ENCODE data around the gene PLA2G2A. TPM values are rescaled to one million over a fixed set of nuclear protein-coding genes. Genes with fewer than 3 reads are reported as not detected.
"Not testable (repeated sequence)": the region's sequence is repeated elsewhere in the genome, so short reads cannot be mapped to it uniquely, and the experiment has no call there.

The PLA2G2A gene, protein sequence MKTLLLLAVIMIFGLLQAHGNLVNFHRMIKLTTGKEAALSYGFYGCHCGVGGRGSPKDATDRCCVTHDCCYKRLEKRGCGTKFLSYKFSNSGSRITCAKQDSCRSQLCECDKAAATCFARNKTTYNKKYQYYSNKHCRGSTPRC
- 3.6 TPM for polyA plus RNA-seq (ENCODE audit: insufficient read length)

DNA sequence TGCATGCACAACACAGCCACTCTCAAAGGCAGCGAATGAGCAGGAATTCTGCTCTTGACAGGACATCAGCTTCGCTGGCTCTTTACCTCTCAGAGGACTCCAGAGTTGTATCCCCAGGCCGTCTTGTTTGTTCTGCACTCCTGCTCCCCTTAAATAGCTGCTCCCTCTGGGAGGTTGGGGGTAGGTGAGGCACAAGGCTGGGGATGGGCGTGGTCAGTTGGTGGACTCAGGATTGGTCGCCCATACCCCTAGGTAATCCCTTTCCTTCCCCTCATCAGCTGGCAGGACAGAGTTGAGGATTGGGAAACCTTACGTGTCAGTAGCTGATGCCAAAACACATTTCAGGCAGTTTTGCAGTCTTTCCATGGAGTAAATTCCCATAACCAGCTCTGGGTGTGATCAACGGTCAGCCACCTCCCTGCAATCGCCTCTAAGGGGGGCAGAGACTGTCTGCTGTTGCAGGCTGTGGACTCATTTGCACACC lies at the start of gene PLA2G2A:
Gene PLA2G2A, minus strand, starts transcription at position 125 of the 484 bp plus-strand sequence. CDS start 845 bp downstream, outside the sequence.
- no peak for DNase-seq

DNA sequence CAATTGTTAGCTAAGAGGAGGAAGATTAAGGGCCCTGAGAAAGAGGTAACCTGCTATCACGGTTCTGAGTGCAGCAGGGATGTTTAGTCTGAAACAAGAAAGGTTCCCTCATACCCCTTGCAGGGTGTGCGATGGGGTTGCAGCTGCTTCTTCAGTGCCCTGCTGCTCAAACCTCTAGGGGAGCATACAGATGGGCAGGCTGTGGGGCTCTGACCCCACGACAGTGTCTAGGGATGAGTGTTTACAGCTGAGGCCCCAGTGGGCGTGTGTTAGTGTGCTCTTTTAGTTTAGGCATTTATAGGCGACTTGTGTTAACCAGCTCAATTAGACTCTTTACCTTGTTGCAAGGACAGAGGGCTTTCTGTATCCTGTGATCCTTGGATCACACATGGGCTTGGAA lies 49.3 kb upstream of the PLA2G2A start:
- no peak for DNase-seq

DNA sequence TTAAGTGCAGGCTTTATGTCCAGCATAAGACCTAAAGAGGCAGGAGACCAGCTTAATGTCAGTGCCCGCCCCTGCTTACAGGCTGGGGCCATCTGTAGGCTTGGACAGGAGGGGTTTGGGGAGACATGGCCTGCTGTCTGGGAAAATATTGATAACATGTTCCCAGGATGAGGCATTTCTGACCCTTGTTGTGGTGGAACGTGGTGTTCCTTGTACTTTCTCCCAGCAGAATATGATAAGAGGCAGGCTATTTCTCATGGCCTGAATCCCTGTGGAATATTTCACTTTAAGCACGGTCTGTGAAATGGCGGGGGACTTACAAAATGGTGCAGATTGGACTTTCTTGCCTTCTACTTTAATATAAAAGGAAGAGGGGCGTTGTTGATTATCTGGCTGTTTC lies 48.7 kb upstream of the PLA2G2A start:
- DNase-seq: no peak

DNA sequence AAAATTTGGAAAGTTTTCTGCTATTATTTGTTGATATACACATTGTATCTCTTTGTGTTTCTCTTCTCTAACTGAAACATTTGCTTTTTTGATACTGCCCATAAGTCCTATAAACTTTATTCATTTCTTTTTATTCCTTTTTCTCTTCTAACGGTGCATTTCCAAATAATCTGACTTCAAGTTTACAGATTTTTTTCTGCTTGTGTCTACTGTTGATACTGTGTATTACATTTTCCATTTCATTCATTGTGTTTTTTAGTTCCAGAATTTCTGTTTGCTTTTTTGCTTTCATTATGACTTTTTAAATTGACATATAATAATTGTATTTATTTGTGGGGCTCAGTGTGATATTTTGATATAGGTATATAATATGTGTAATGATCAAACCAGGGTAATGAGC lies 38.3 kb upstream of the PLA2G2A start:
- DNase-seq: no peak

DNA sequence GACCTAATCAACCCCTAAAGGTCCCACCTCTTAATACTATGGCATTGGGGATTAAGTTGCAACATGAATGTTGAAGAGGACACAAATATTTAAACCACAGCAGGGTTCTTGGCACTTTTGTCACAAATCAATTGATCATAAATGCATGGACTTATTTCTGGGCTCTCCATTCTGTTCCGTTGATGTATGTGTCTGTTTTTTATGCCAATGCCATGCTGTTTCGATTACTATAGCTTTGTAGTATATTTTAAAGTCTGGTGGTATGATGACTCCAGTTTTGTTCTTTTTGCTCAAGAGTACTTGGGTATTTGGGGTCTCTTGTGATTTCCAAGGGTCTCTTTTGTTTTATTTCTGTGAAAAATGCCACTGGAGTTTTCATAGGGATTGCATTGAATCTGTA lies 34.7 kb upstream of the PLA2G2A start:
- no peak for DNase-seq

DNA sequence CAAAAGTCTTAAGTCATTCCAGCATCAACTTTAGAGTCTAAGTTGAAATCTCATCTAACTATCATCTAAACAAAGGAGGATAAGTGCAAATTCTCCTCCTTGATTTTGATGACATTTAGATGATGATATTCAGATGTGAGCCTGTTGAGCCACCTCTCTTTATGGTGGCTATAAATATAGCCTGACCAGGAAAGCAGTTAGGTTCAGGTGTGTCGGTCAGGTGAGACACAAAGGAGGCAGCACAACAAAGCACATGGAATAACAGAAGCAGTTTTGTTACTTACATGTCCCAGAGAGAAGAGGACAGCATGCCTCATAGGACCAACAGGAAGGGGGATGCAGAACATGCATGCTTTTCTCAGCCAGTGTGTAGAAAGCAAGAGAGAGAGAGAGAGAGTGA lies 30.6 kb upstream of the PLA2G2A start:
- DNase-seq: no peak

DNA sequence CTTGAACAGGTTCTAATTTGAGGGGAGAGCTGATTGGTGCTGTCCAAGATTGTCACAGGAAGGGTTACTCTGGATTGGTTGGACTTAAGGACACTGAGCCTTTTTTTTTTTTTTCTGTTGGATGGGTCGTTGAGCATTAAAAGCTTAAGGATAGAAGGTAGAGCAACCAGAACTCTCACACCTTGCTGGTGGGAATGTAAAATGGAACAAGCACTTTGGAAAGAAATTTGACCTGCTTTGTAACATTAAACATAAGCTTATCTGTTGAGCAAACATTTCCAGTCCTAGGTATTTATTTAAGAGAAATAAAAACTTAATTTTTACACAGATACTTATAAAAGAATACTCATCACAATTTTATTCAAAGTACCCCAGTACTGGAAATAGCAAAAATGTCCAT lies 29.8 kb upstream of the PLA2G2A start:
- DNase-seq: no peak

DNA sequence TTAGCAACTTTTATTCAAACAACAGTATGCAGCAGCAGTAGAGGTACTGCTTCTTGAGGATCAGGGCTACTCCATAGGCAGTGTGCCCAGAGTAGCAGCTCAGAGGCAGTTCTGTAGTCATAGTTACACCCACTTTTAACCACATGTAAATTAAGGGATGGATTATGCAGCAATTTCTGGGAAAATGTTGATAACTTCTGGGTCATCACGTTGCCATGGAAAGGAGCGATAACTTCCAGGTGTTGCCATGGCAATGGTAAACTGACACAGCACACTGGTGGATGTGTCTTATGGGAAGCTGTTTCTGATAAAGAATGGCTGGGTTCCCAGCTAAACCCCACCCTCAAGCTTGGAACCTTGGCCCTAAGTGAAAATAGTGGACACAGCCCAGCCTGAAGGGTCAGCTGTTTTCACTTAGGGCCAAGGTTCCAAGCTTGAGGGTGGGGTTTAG lies 29.0 kb upstream of the PLA2G2A start:
- peak; percentile 54 for DNase-seq

DNA sequence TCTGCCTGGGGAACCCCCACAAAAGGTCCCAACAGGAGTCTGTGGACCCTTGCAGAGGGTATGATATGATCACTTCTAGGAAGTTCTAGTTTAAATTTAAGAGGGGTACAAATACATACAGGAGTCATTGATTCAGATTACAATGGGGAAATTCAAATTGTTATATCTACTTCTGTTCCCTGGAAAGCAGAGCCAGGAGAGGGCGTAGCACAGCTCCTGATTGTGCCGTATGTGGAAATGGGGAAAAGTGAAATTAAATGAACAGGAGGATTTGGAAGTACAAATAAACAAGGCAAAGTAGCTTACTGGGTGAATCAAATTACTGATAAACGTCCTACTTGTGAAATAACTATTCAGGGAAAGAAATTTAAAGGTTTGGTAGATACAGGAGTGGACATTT lies 19.4 kb upstream of the PLA2G2A start:
- not testable (repeated sequence) for DNase-seq

DNA sequence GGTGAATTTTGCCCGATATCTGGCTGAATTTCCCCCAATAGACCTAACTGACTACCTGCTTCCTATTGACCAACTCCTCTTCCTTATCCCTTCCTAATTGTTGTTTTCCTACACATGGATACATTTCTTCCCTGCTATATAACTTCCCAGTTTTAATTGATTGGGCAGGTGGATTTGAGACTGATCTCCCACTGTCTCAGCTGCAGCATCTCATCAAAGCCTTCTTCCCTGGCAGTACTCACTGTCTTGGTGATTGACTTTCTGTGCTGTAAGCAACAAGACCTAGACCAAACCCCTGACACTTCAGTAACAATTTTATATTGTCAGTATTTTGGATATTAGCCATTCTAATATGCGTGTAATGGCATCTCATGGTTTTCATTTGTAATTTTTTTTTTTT lies 11.3 kb upstream of the PLA2G2A start:
- DNase-seq: no peak

DNA sequence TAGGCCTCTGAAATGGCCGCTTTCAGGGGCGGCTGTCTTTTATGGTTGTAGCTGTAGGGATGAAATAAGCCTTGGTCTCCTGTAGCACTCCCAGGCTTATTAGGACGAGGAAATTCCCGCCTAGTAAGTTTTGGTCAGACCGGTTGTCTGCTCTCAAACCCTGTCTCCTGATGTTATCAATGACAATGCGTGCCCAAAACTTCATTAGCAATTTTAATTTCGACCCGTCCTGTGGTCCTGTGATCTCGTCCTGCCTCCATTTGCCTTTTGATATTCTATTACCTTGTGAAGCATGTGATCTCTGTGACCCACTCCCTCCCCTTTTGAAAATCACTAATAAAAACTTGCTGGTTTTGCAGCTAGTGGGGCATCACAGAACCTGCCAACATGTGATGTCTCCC lies 10.8 kb upstream of the PLA2G2A start:
- not testable (repeated sequence) for DNase-seq

DNA sequence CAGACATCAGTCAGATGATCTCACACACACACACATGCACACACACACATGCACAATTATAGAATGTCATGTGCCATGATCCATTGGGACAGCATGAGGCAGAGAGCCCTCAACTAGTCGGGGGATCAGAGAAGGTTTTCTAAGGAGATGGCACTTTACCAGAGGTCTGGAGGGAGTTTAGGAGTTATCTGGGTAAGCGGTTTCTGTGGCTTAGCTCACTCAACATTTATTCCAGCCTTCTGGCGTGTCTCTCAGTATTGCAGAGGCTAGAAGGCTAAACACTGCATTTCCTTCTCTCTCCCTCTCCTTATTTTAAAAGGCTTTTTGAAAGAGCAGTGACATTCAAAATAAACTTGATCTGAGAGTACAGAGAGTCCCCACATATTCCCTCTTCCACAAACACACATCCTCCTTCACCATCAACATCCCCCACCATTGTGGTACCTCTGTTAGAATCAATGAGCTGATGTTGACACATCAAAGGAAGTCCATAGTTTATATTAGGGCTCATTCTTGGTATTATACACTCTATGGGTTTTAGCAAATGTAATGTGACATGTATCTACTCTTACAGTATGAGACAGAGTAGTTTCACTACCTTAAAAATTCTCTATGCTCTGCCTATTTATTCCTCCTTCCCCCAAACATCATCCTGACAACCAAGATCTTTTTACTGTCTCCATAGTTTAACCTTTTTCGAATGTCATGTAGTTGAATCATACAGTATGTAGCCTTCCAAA lies 9.0 kb upstream of the PLA2G2A start:
- DNase-seq: no peak

DNA sequence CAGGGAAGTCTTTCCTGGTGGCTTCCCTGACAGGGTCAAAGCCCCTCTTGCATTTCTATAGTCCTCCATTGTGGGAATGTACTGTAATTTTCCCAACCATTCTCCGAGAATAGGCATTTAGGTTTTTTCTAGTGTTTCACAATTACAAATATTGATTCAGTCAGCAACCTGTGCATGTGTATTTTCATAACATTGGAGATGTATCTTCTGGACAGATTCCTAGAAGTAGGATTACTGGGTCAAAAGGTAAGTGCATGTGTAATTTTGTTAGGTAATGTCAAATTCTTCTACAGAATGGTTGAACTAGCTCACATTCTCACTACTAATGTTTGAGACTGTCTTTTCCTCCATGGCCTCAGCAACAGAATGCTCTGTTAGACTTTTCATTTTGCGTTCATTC lies 8.3 kb upstream of the PLA2G2A start:
- no peak for DNase-seq

DNA sequence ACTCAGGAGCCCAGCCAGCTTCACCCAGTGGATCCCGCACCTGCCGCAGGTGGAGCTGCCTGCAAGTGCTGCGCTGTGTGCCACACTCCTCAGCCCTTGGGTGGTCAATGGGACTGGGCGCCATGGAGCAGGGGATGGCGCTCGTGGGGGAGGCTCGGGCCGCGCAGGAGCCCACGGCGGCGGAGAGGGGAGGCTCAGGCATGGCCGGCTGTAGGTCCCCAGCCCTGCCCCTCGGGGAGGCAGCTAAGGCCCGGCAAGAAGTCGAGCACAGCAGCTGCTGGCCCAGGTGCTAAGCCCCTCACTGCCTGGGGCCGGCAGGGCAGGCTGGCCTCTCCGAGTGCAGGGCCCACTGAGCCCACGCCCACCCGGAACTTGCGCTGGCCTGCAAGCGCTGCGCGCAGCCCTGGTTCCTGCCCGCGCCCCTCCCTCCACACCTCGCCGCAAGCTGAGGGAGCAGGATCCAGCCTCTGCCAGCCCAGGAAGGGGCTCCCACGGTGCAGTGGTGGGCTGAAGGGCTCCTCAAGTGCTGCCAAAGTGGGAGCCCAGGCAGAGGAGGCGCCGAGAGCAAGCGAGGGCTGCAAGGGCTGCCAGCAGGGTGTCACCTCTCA lies 5.1 kb upstream of the PLA2G2A start:
- not testable (repeated sequence) for DNase-seq

DNA sequence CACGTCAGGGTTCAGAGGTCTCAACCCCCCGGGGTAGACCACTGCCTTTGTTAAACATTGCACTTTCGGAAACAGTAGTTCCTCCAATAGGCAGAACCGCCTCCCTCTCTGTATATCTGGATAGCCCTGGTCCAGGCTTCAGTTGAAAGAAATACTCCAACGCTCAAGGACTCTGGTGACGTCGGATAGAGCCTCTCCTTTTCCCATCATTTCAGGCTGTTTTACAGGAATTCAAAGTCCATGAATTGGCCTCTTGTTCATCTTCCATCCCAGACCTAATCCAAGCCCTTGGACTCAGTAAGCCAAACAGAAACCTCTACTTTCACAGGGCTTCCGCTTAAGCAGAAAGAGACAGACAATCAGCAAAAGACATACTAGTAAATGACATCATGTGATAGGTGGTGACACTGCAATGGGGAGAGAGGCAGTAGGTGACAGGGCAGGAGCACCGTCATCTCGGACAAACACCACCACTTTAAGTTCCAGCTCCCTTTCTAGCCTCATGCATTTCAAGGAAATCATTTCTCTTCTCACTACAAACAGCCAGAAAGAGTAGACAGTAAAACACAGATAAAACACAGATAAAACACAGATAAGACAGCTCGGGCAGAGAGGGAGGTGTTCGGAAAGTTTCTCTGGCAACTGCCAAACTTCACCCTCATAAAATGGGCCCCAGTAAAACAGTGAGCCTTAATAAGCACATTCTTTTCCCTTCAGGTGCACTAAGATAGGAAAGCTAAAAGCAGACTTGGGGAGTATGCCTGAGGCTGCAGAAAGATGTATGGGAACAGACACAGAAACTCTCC lies 2.3 kb upstream of the PLA2G2A start:
- DNase-seq: no peak

DNA sequence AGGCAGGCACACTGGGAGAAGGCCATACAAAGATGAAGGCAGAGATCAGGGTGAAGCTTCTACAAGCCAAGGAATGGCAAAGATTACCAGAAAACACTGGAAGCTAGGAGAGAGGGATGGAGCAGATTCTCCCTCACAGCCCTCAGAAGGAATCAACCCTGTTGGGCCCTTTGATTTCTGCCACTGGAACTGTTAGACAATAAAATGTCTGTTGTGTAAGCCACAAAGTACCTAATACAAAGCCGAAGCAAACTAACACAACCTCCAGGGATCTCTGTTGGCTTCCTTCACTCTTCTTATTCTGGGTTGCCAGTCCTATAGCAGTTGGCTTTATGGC lies 1.7 kb upstream of the PLA2G2A start:
- no peak for DNase-seq

DNA sequence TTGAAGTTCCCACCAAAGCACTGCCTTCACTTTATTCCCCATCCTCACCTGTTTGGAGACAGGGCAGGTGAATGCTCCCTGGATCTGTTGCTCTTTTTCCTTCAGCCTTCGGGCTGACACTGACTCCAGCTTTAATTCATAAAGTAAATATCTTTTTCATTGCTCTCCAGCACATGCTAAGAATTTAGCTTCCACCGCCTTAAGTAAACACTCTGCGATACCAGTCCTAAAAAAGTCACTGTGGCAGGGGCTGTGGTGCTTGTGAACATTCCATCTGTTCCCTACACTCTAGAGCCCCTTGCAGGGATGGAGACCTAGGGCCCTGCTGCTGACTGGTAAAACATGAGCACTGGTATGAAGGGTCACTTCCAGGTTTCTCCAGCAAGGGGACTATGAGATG lies 896 bp upstream of the PLA2G2A start:
- no peak for DNase-seq

DNA sequence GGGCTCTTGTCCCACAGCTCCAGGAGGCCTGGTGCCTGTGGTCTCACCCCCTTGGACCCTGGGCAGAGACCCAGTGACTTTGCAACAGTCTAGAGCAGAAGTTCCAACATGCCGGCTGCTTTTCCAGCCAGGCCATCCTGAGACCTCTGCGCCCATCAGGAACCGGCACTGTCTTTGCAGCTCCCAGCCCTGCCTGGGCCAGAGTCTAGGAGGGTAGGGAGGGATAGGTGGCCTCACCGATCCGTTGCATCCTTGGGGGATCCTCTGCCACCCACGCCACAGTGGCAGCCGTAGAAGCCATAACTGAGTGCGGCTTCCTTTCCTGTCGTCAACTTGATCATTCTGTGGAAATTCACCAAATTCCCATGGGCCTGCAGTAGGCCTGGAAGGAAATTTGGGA lies 1.3 kb downstream of the PLA2G2A start:
- no peak for DNase-seq

DNA sequence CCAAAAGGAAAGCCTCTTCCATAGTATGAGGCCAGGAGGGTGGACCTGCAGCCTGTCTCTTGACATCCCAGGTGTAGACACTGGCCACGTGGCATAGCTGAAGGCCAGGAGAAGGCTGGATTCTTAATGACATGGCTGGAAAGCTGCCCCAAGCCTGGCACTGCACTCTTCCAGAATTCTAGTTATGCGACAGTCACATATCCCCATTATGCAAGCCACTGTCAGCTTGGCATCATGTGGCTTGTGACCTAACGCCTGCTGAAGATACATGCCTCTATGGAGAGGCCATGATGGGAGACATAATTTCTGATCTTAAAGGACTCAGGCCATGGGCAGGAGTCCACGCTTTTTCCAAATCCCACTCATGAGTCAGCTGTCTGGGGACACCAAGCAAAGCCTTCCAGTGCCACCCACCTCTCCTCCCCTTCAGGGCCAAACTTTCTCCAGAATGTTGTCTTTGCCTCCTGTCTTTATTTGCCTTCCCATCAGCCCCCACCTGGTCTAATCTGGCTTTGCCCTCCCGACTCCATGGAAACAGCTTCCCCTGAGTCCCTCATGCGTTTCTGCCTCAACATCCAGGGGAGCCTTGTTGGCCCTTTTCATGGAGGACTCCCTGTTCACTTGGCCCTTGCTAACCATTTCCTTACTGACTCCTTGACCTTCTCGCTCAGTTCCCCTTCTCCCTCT lies 3.0 kb downstream of the PLA2G2A start:
- no peak for DNase-seq

DNA sequence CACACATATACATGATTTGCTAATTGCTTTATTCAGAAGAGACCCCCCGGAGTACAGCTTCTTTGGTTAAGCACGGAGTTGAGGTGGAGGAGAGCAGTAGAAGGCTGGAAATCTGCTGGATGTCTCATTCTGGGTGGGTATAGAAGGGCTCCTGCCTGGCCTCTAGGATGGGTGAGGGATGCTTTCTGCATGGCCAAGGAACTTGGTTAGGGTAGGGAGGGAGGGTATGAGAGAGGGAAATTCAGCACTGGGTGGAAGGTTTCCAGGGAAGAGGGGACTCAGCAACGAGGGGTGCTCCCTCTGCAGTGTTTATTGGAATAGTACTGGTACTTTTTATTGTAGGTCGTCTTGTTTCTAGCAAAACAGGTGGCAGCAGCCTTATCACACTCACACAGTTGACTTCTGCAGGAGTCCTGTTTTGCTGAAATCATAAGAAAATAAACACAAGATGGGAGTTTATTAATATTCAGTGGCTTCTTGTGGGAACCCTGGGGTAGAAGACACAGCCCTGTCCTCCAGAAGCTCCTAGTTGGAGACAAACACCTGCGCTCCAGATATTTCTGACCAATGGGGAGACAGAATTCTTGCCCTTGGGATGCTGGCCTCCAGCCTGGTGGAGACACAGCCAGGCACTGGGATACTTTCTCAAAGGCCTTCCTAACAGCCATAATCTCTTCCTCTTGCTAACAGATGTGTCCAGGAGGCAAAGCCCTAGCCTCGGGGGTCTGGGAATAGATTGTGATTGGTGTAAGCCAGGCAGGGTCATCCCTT lies 3.8 kb downstream of the PLA2G2A start:
- DNase-seq: no peak

DNA sequence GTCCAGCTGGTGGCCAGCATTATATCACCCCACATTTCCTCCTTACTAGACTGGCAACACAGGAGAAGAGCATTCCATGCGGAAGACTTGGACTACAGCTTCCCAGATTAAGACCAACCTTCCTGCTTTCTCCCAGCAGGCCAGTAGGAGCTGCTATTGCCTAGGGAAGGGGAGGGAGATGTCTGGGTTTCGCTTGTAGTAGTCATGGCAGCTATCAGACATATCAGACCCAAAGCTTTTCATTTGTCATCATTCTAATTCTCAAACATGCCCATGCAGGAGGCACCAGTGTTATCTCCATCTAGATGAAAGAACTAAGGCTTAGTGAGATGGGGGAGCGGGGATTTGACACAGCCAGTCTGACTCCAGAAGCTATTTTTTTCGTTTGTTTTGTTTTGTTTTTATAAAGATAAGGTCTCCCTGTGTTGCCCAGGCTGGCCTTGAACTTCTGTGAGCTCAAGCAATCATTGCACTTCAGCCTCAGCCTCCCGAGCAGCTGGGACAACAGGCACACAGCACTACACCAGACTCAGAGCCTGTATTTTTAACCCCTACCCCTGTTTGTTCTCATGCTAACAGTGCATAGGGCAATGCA lies 4.5 kb downstream of the PLA2G2A start:
- peak; percentile 13 for DNase-seq
